Right ventricle myocardium superior (tissue), 1 donor: Measurements from ENCODE around the gene DUSP22. TPM values are rescaled to one million over a fixed set of nuclear protein-coding genes. Genes with fewer than 3 reads are reported as not detected.
"Not testable (repeated sequence)": the region's sequence is repeated elsewhere in the genome, so short reads cannot be mapped to it uniquely, and the experiment has no call there.

ENCODE experiments used
- ATAC-seq: fragments of 200-7000 bp; cut with Tn5 transposase; one replicate; pipeline ENCODE4 v1.9.1; 2020; ENCODE audit warnings: mild to moderate bottlenecking; ENCODE audit not compliant: poor library complexity
- DNase-seq: peaks from one replicate; pipeline ENCODE4 v3.0.0-alpha.2; 2020
- intact Hi-C: fragments of 100-400 bp; cut with DNase I; formaldehyde crosslinking; loops from one replicate; pipeline ENCODE4 v1.11.2; 2022
- total RNA-seq: library from RNA; stranded (reverse); fragmentation: NEBNext Ultra II Directional; extraction: Animal tissue kit (Norgen Biotek cat#: 25700); gene quantifications from one replicate; pipeline ENCODE4 v1.2.1, GENCODE V29; 2021
- donor health status: DM: no; HTN: yes; CAD: no; lungs with severe emphysema.

DUSP22 gene
- total RNA-seq, 1 donor from 2014 or later: 50.5 TPM

- DNase-seq (peak; percentile 37), ATAC-seq (no peak)
- intact Hi-C loops: no loop called here
These were observed 27.2 kb downstream of the DUSP22 start for GRCh38 chr6:319177-320131.

- peak; percentile 40 for DNase-seq
- intact Hi-C loops: no loop called here
- no peak for ATAC-seq
These were observed 28.3 kb downstream of the DUSP22 start for GRCh38 chr6:320351-321157.

DNA sequence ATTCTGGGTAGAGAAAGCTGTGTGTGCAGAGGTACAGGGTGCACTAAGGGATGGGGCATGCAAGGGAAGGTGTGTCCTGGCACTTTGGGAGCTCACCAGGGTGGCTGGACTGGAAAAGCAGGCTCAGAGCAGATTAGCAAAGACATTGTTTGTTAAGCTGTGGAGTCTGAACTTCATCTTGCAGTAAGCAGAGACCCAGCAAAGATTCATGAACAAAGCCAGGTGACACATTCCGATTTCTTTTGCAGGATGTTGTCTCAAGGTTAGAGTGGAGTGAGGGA, 28.8 kb downstream of the DUSP22 start:
- intact Hi-C loops: no loop called here
- no peak for DNase-seq
- ATAC-seq: no peak

DNA sequence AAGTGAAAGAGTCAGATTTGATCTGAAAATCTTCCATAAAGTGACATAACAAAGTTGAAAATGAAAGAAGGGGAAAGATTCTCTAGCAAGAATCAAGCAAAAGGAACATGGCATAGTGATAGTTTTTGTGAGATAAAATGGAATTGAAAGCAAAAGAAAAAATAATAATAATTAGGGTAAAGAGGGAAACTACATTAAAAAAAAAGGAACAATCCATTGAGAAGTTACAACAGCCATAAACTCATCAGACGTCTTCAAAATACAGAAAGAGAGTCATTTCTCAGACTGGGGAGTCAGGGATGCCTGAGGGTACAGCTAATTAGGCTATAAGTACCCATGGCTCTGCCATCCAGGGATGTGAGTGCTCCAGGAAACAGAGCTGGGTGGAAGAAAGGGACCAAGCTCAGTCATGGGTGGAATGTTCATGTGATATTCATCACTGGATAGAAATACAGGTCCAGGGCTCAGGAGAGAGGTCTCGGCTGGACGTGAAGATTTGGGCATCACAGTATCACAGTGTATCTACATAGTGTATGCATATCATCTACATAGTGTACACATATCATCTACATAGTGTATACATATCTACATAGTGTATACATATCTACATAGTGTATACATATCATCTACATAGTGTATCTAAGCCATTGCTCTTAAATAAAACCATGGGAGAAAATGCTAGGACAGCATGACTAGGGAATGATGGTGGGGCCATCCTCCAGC, 29.4 kb downstream of the DUSP22 start:
- ATAC-seq: no peak
- intact Hi-C loops: no loop called here
- no peak for DNase-seq

- peak; percentile 33 for DNase-seq
- intact Hi-C loops: no loop called here
- no peak for ATAC-seq
These were observed 30.1 kb downstream of the DUSP22 start for GRCh38 chr6:322259-322930.

GRCh38 chr6:322940-323729, 30.8 kb downstream of the DUSP22 start:
- ATAC-seq: no peak
- intact Hi-C loops: no loop called here
- peak; percentile 35 for DNase-seq

DNA sequence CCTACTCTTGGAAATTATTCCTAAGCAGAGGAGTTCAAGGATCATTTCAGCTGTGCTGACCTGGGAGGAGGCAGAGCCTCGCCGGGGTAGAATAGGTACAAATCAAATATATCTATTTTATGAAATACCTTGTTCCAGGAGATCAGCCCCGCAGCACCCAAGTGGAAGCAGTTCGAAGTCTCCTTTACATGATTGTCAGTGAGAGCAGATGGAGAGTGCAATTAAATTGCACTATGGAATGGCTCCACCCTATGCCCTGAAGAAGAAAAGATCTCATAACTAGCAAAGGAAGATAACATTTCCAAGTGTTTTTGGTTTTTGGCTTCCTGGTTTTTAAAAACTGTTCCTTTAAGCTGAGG, 31.4 kb downstream of the DUSP22 start:
- no peak for ATAC-seq
- DNase-seq: peak; percentile 38
- intact Hi-C loops: no loop called here

GRCh38 chr6:324116-324728, 31.9 kb downstream of the DUSP22 start:
- DNase-seq (peak; percentile 54), ATAC-seq (peak; percentile 10)
- intact Hi-C loops: no loop called here

GRCh38 chr6:324729-325125, 32.4 kb downstream of the DUSP22 start:
- ATAC-seq: no peak
- DNase-seq: peak; percentile 46
- intact Hi-C loops: no loop called here

- peak; percentile 30 for DNase-seq
- ATAC-seq, intact Hi-C loops: not testable (repeated sequence)
These were observed 33.0 kb downstream of the DUSP22 start for GRCh38 chr6:325161-325860.

DNA sequence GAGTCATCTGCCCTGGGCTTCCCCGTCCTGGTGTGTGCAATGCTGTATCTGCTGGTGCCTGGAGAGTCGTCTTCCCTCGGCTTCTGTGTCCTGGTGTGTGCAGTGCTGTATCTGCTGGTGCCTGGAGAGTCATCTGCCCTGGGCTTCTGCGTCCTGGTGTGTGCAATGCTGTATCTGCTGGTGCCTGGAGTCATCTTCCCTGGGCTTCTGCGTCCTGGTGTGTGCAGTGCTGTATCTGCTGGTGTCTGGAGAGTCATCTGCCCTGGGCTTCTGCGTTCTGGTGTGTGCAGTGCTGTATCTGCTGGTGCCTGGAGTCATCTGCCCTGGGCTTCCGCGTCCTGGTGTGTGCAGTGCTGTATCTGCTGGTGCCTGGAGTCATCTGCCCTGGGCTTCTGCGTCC, 33.8 kb downstream of the DUSP22 start:
- DNase-seq, intact Hi-C loops, ATAC-seq: not testable (repeated sequence)

- ATAC-seq: no peak
- DNase-seq: peak; percentile 40
- intact Hi-C loops: no loop called here
These were observed 34.7 kb downstream of the DUSP22 start for GRCh38 chr6:326896-327537.

- DNase-seq: peak; percentile 46
These were observed 35.3 kb downstream of the DUSP22 start for GRCh38 chr6:327538-328116.

GRCh38 chr6:328136-328670, 35.9 kb downstream of the DUSP22 start:
- DNase-seq: no peak
- peak; percentile 69 for ATAC-seq
- intact Hi-C loops: no loop called here

More at GRCh38 chr6:327538-328116, 35.3 kb downstream of the DUSP22 start:
- intact Hi-C loops: no loop called here
- peak; percentile 31 for ATAC-seq

DNA sequence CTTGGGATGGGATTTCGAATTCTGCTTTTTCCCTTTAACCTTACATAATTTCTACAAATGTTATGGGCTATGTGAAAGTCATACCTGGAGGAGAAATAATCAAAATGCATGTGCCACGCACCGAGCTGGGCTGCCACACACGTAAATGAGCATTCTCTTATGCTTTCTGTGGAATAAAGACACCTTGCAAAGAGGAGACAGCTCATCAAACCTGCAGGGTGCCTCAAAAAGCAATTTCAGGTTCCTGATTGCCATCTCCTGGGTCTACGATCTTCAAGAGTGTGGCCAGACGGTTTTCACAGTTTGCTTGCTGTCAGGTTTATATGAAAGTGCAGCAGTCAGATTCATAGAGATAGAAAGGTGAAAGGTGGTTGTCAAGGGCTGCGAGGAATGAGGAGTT, 36.6 kb downstream of the DUSP22 start:
- no peak for DNase-seq
- intact Hi-C loops: no loop called here
- ATAC-seq: no peak
